ENCODE measurements around the gene CFP. TPM values are rescaled to one million over a fixed set of nuclear protein-coding genes. Genes with fewer than 3 reads are reported as not detected.
"Not testable (repeated sequence)": the region's sequence is repeated elsewhere in the genome, so short reads cannot be mapped to it uniquely, and the experiment has no call there.

The CFP gene
- 3.0 and 3.3 TPM in 2 replicates for total RNA-seq

- DNase-seq (ENCODE audit: low spot score): no peak
- Mint-ChIP-seq H3K27me3 (ENCODE audit: low read depth) (peaks cover 3% of the 10 kb centered on the region), H3K27ac (peak within 1 kb of the TSS; percentile 74), H3K36me3 (ENCODE audit: low read depth) (peaks cover 8% of the 10 kb centered on the region), H3K4me1 (ENCODE audit: low read depth) (peaks cover 12% of the 10 kb centered on the region), H3K4me3 (ENCODE audit: low read depth) (peak within 1 kb of the TSS; percentile 70), H3K9me3 (no peaks in the 10 kb centered on the region)
- intact Hi-C loops (cut with micrococcal nuclease): no loop called here
Measured at GRCh38 chrX:47629419-47630200, at the start of gene CFP. TSS of gene CFP (minus strand) at chrX:47629930. CDS start at chrX:47629844, 86 bp downstream.

- H3K36me3 Mint-ChIP-seq (ENCODE audit: low read depth); H3K27me3 Mint-ChIP-seq (ENCODE audit: low read depth); DNase-seq (ENCODE audit: low spot score); H3K9me3 Mint-ChIP-seq; H3K27ac Mint-ChIP-seq; H3K4me1 Mint-ChIP-seq (ENCODE audit: low read depth); intact Hi-C loops (cut with micrococcal nuclease); H3K4me3 Mint-ChIP-seq (ENCODE audit: low read depth): not testable (repeated sequence)
Measured at GRCh38 chrX:47675959-47676859, 46.5 kb upstream of the CFP start.

- intact Hi-C loops (cut with micrococcal nuclease): no loop called here
- H3K9me3 Mint-ChIP-seq: peaks cover 4% of the 10 kb centered on the region
- H3K27me3 Mint-ChIP-seq (ENCODE audit: low read depth): no peaks in the 10 kb centered on the region
- H3K4me1 Mint-ChIP-seq (ENCODE audit: low read depth): peaks cover 2% of the 10 kb centered on the region
- no peak overlapping the region for H3K4me3 Mint-ChIP-seq (ENCODE audit: low read depth)
- DNase-seq (ENCODE audit: low spot score): no peak
- no peak overlapping the region for H3K27ac Mint-ChIP-seq
- H3K36me3 Mint-ChIP-seq (ENCODE audit: low read depth): peaks cover 2% of the 10 kb centered on the region
Measured at GRCh38 chrX:47674776-47675175, 45.0 kb upstream of the CFP start.

GRCh38 chrX:47665797-47666196, 36.1 kb upstream of the CFP start:
- Mint-ChIP-seq H3K4me1 (ENCODE audit: low read depth) (peaks cover 22% of the 10 kb centered on the region), H3K36me3 (ENCODE audit: low read depth) (peaks cover 15% of the 10 kb centered on the region)
- H3K4me3 Mint-ChIP-seq (ENCODE audit: low read depth); H3K9me3 Mint-ChIP-seq; H3K27me3 Mint-ChIP-seq (ENCODE audit: low read depth); intact Hi-C loops (cut with micrococcal nuclease); H3K27ac Mint-ChIP-seq; DNase-seq (ENCODE audit: low spot score): not testable (repeated sequence)

GRCh38 chrX:47664737-47665136, 35.0 kb upstream of the CFP start:
- H3K27ac Mint-ChIP-seq: peak overlapping the region; percentile 80
- H3K27me3 Mint-ChIP-seq (ENCODE audit: low read depth): no peaks in the 10 kb centered on the region
- H3K4me3 Mint-ChIP-seq (ENCODE audit: low read depth): peak overlapping the region; percentile 3
- peaks cover 4% of the 10 kb centered on the region for H3K9me3 Mint-ChIP-seq
- intact Hi-C loops (cut with micrococcal nuclease): loop anchor here (5.0 kb wide), 1 partner anchor 1273 kb away; no protein-coding TSS in a partner anchor
- no peak for DNase-seq (ENCODE audit: low spot score)
- peaks cover 21% of the 10 kb centered on the region for H3K36me3 Mint-ChIP-seq (ENCODE audit: low read depth)
- peaks cover 27% of the 10 kb centered on the region for H3K4me1 Mint-ChIP-seq (ENCODE audit: low read depth)

- DNase-seq (ENCODE audit: low spot score): no peak
- H3K4me3 Mint-ChIP-seq (ENCODE audit: low read depth): peak overlapping the region; percentile 45
- intact Hi-C loops (cut with micrococcal nuclease): loop anchor here (1.0 to 5.0 kb wide), 3 partner anchors 12 to 1275 kb away; partner anchors contain the start of genes ELK1 and TIMP1
- peak overlapping the region; percentile 97 for H3K27ac Mint-ChIP-seq
- no peaks in the 10 kb centered on the region for H3K27me3 Mint-ChIP-seq (ENCODE audit: low read depth)
- H3K9me3 Mint-ChIP-seq: peaks cover 7% of the 10 kb centered on the region
- H3K36me3 Mint-ChIP-seq (ENCODE audit: low read depth): peaks cover 42% of the 10 kb centered on the region
- peaks cover 37% of the 10 kb centered on the region for H3K4me1 Mint-ChIP-seq (ENCODE audit: low read depth)
Measured at GRCh38 chrX:47662144-47662657, 32.5 kb upstream of the CFP start.

- H3K4me3 Mint-ChIP-seq (ENCODE audit: low read depth): no peak overlapping the region
- intact Hi-C loops (cut with micrococcal nuclease): loop anchor here (5.0 kb wide), 1 partner anchor 1276 kb away; no protein-coding TSS in a partner anchor
- peaks cover 37% of the 10 kb centered on the region for H3K4me1 Mint-ChIP-seq (ENCODE audit: low read depth)
- peak overlapping the region; percentile 97 for H3K27ac Mint-ChIP-seq
- H3K36me3 Mint-ChIP-seq (ENCODE audit: low read depth): peaks cover 48% of the 10 kb centered on the region
- no peak for DNase-seq (ENCODE audit: low spot score)
- peaks cover 4% of the 10 kb centered on the region for H3K9me3 Mint-ChIP-seq
- no peaks in the 10 kb centered on the region for H3K27me3 Mint-ChIP-seq (ENCODE audit: low read depth)
Measured at GRCh38 chrX:47661539-47661938, 31.8 kb upstream of the CFP start.

- no peaks in the 10 kb centered on the region for H3K27me3 Mint-ChIP-seq (ENCODE audit: low read depth)
- peaks cover 61% of the 10 kb centered on the region for H3K36me3 Mint-ChIP-seq (ENCODE audit: low read depth)
- peak overlapping the region; percentile 87 for H3K4me3 Mint-ChIP-seq (ENCODE audit: low read depth)
- H3K27ac Mint-ChIP-seq: peak overlapping the region; percentile 97
- intact Hi-C loops (cut with micrococcal nuclease): loop anchor here (2.0 to 10.0 kb wide), 2 partner anchors 99 to 365 kb away; partner anchors contain the start of gene ARAF
- DNase-seq (ENCODE audit: low spot score): no peak
- H3K4me1 Mint-ChIP-seq (ENCODE audit: low read depth): peaks cover 42% of the 10 kb centered on the region
- H3K9me3 Mint-ChIP-seq: peaks cover 4% of the 10 kb centered on the region
Measured at GRCh38 chrX:47659421-47659726, 29.6 kb upstream of the CFP start.

- DNase-seq (ENCODE audit: low spot score): peak; percentile 91
- H3K27me3 Mint-ChIP-seq (ENCODE audit: low read depth): no peaks in the 10 kb centered on the region
- intact Hi-C loops (cut with micrococcal nuclease): loop anchor here (1.0 to 10.0 kb wide), 3 partner anchors 9 to 366 kb away; partner anchors contain the start of genes ARAF and ELK1
- peak within 1 kb of the TSS; percentile 87 for H3K4me3 Mint-ChIP-seq (ENCODE audit: low read depth)
- H3K4me1 Mint-ChIP-seq (ENCODE audit: low read depth): peaks cover 41% of the 10 kb centered on the region
- peaks cover 4% of the 10 kb centered on the region for H3K9me3 Mint-ChIP-seq
- H3K27ac Mint-ChIP-seq: peak within 1 kb of the TSS; percentile 97
- peaks cover 63% of the 10 kb centered on the region for H3K36me3 Mint-ChIP-seq (ENCODE audit: low read depth)
Measured at GRCh38 chrX:47658684-47659420, 29.1 kb upstream of the CFP start, which contains the start of gene UXT. TSS of gene UXT (minus strand) at chrX:47659180. CDS start at chrX:47658927, 253 bp downstream.

GRCh38 chrX:47658301-47658683, 28.6 kb upstream of the CFP start:
- no peak for DNase-seq (ENCODE audit: low spot score)
- Mint-ChIP-seq H3K27me3 (ENCODE audit: low read depth) (no peaks in the 10 kb centered on the region), H3K27ac (peak overlapping the region; percentile 97), H3K4me3 (ENCODE audit: low read depth) (peak overlapping the region; percentile 87), H3K36me3 (ENCODE audit: low read depth) (peaks cover 68% of the 10 kb centered on the region), H3K4me1 (ENCODE audit: low read depth) (peaks cover 40% of the 10 kb centered on the region), H3K9me3 (peaks cover 4% of the 10 kb centered on the region)
- intact Hi-C loops (cut with micrococcal nuclease): loop anchor here (1.0 to 10.0 kb wide), 3 partner anchors 8 to 367 kb away; partner anchors contain the start of genes ARAF and ELK1

GRCh38 chrX:47651043-47651905, 21.5 kb upstream of the CFP start:
- Mint-ChIP-seq H3K27ac (peak overlapping the region; percentile 92), H3K4me3 (ENCODE audit: low read depth) (peak overlapping the region; percentile 93), H3K36me3 (ENCODE audit: low read depth) (peaks cover 76% of the 10 kb centered on the region), H3K9me3 (no peaks in the 10 kb centered on the region), H3K4me1 (ENCODE audit: low read depth) (peaks cover 55% of the 10 kb centered on the region), H3K27me3 (ENCODE audit: low read depth) (no peaks in the 10 kb centered on the region)
- intact Hi-C loops (cut with micrococcal nuclease): loop anchor here (2.0 to 10.0 kb wide), 3 partner anchors 186 to 432 kb away; partner anchors contain the start of genes CDK16 and ZNF81
- DNase-seq (ENCODE audit: low spot score): no peak

Data from activated T-helper 2 cell treated with anti-CD3 and anti-CD28 coated beads, Interferon-gamma antibody, Interleukin-2, Interleukin-4, amounts not matched to agents 10 μg/mL and 5 μg/mL and 100 μg/mL, durations not matched to agents 14 hours and 24 hours and 36 hours (primary cell).